Panc1 (cell line): ENCODE data around the gene SENP8. TPM values are rescaled to one million over a fixed set of nuclear protein-coding genes. Genes with fewer than 3 reads are reported as not detected.

Experiments used
- ATAC-seq: fragments of 200-7000 bp; cut with Tn5 transposase; 2 replicates; pipeline ENCODE4 v1.9.1; 2020; ENCODE audit warnings: mild to moderate bottlenecking, moderate library complexity
- BruUV-seq: library from RNA; stranded (reverse); fragments of 400-500 nt; replicated peaks from 2 replicates; lab custom pipeline; 2021; lab: Mats Ljungman, UMichigan
- CTCF ChIA-PET: fragments of 300-600 bp; sonication (Branson Sonifier 250); formaldehyde crosslinking; loops from one replicate; lab custom pipeline; 2022; ENCODE audit warnings: antibody characterized with exemption; lab: Charles Lee
- POLR2A ChIA-PET: fragments of 300-600 bp; sonication (Branson Sonifier 250); formaldehyde crosslinking; loops from one replicate; lab custom pipeline; 2022; ENCODE audit warnings: antibody characterized with exemption; lab: Charles Lee
- DNase-seq: peaks from one replicate; pipeline ENCODE4 v3.0.0-alpha.2; 2010; ENCODE audit warnings: low read depth, low spot score
- H3K27ac ChIP-seq: 2 replicates; pipeline ENCODE4 v1.5.1; 2011; ENCODE audit warnings: mild to moderate bottlenecking, low read length, inconsistent platforms
- H3K27me3 ChIP-seq: fragments of 200-500 bp; sonication (Bioruptor generic); 2 replicates; pipeline ENCODE4 v1.6.0; 2014; ENCODE audit warnings: low read length, inconsistent platforms; ENCODE audit not compliant: control insufficient read depth, insufficient read depth
- H3K36me3 ChIP-seq: fragments of 200-500 bp; sonication (Bioruptor generic); 2 replicates; pipeline ENCODE4 v1.5.1; 2014; ENCODE audit warnings: inconsistent platforms, mild to moderate bottlenecking, low read length, moderate library complexity; ENCODE audit not compliant: control insufficient read depth, insufficient read depth
- H3K4me1 ChIP-seq: 2 replicates; pipeline ENCODE4 v1.5.1; 2011; ENCODE audit warnings: inconsistent platforms, mild to moderate bottlenecking, low read length, moderate library complexity; ENCODE audit not compliant: control insufficient read depth, insufficient read depth
- H3K4me3 ChIP-seq, 2 experiments: 2 replicates each; pipeline ENCODE4 v1.5.1; 2011 to 2012; ENCODE audit warnings: low read depth in 2 of 2, low read length in 2 of 2, mild to moderate bottlenecking in 2 of 2, inconsistent platforms in 1 of 2, moderate library complexity in 1 of 2
- H3K9me3 ChIP-seq: fragments of 200-500 bp; sonication (Bioruptor generic); 2 replicates; pipeline ENCODE4 v1.5.1; 2014; ENCODE audit warnings: low read depth, mild to moderate bottlenecking, inconsistent platforms, low read length, moderate library complexity; ENCODE audit not compliant: control insufficient read depth, insufficient read depth
- POLR2AphosphoS5 ChIP-seq: IDR thresholded peaks from 2 replicates; pipeline ENCODE4 v1.6.1; 2012; ENCODE audit warnings: mild to moderate bottlenecking, low read depth, low read length, moderate library complexity
- SIN3A ChIP-seq: IDR thresholded peaks from 2 replicates; pipeline ENCODE4 v1.6.1; 2012; ENCODE audit warnings: low read depth, mild to moderate bottlenecking, low read length, moderate library complexity, borderline replicate concordance; ENCODE audit not compliant: insufficient read depth
- TCF7L2 ChIP-seq: IDR thresholded peaks from 2 replicates; pipeline ENCODE4 v1.6.1; 2011; ENCODE audit warnings: mild to moderate bottlenecking, low read depth, low read length, inconsistent platforms
- in situ Hi-C: cut with HindIII; loops from 2 replicates; pipeline ENCODE4 v1.10.0; 2016; ENCODE audit warnings: low sequenced_read_pairs, low pct_unique_long_range_greater_than_20kb
- intact Hi-C: fragments of 100-400 bp; cut with micrococcal nuclease; formaldehyde crosslinking; loops from one replicate; pipeline ENCODE4 v1.10.0; 2022; ENCODE audit not compliant: unreplicated experiment
- total RNA-seq: library from RNA; stranded (reverse); gene quantifications from one replicate; pipeline ENCODE4 v1.2.1, GENCODE V29; 2021; ENCODE audit not compliant: unreplicated experiment
- TF ChIP-seq, protein P1 (sequence below), 2 experiments: IDR thresholded peaks; 2 replicates each; pipeline ENCODE4 v1.6.1; 2011 to 2012; ENCODE audit warnings: low read depth in 2 of 2, control low read depth in 1 of 2, low read length in 1 of 2, mild to moderate bottlenecking in 1 of 2, moderate library complexity in 1 of 2; ENCODE audit not compliant: insufficient read depth in 1 of 2
- TF ChIP-seq, protein P2 (sequence below): fragments of 450-650 bp; IDR thresholded peaks from 2 replicates; pipeline ENCODE4 v1.5.1; 2017; ENCODE audit warnings: mild to moderate bottlenecking

Gene SENP8
- total RNA-seq, 1 experiment from 2014 or later, result 2.9 TPM

GRCh38 chr15:72155003-72155621, 36.9 kb downstream of the SENP8 start:
- peak overlapping the region; percentile 32; the same call in 1 of the 2 replicates for H3K27ac ChIP-seq
- in situ Hi-C loops (no loop called here), intact Hi-C loops (loop anchor here (5.0 to 10.0 kb wide), 2 partner anchors 353 to 410 kb away; no protein-coding TSS in a partner anchor)
- no peaks in the 10 kb centered on the region for H3K9me3 ChIP-seq
- H3K4me3 ChIP-seq, result peak overlapping the region; percentile 45 to 72
- TF ChIP-seq TCF7L2, result no peak
- TF ChIP-seq, protein P1, sequence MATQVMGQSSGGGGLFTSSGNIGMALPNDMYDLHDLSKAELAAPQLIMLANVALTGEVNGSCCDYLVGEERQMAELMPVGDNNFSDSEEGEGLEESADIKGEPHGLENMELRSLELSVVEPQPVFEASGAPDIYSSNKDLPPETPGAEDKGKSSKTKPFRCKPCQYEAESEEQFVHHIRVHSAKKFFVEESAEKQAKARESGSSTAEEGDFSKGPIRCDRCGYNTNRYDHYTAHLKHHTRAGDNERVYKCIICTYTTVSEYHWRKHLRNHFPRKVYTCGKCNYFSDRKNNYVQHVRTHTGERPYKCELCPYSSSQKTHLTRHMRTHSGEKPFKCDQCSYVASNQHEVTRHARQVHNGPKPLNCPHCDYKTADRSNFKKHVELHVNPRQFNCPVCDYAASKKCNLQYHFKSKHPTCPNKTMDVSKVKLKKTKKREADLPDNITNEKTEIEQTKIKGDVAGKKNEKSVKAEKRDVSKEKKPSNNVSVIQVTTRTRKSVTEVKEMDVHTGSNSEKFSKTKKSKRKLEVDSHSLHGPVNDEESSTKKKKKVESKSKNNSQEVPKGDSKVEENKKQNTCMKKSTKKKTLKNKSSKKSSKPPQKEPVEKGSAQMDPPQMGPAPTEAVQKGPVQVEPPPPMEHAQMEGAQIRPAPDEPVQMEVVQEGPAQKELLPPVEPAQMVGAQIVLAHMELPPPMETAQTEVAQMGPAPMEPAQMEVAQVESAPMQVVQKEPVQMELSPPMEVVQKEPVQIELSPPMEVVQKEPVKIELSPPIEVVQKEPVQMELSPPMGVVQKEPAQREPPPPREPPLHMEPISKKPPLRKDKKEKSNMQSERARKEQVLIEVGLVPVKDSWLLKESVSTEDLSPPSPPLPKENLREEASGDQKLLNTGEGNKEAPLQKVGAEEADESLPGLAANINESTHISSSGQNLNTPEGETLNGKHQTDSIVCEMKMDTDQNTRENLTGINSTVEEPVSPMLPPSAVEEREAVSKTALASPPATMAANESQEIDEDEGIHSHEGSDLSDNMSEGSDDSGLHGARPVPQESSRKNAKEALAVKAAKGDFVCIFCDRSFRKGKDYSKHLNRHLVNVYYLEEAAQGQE (IDR thresholded peaks at IDR 0.05; ENCODE audit: insufficient read depth in 1 of 2, low read depth in 2 of 2, low read length in 1 of 2), result no peak
- no peak for TF ChIP-seq POLR2AphosphoS5
- TF ChIP-seq SIN3A, result no peak
- TF ChIP-seq, protein P2, sequence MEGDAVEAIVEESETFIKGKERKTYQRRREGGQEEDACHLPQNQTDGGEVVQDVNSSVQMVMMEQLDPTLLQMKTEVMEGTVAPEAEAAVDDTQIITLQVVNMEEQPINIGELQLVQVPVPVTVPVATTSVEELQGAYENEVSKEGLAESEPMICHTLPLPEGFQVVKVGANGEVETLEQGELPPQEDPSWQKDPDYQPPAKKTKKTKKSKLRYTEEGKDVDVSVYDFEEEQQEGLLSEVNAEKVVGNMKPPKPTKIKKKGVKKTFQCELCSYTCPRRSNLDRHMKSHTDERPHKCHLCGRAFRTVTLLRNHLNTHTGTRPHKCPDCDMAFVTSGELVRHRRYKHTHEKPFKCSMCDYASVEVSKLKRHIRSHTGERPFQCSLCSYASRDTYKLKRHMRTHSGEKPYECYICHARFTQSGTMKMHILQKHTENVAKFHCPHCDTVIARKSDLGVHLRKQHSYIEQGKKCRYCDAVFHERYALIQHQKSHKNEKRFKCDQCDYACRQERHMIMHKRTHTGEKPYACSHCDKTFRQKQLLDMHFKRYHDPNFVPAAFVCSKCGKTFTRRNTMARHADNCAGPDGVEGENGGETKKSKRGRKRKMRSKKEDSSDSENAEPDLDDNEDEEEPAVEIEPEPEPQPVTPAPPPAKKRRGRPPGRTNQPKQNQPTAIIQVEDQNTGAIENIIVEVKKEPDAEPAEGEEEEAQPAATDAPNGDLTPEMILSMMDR, result no peak
- DNase-seq (no peak), ATAC-seq (peak; percentile 42)
- no TSS peak for BruUV-seq
- H3K27me3 ChIP-seq, result no peaks in the 10 kb centered on the region
- H3K4me1 ChIP-seq, result peaks cover 8% of the 10 kb centered on the region
- CTCF ChIA-PET, result interaction anchor here (0.6 kb wide), 1 partner anchor 371 kb away, joined by 3 read pairs; no protein-coding TSS in a partner anchor
- no peaks in the 10 kb centered on the region for H3K36me3 ChIP-seq
- POLR2A ChIA-PET, result no interaction called here

GRCh38 chr15:72155635-72156616, 37.7 kb downstream of the SENP8 start:
- intact Hi-C loops (loop anchor here (5.0 to 10.0 kb wide), 2 partner anchors 354 to 411 kb away; no protein-coding TSS in a partner anchor), in situ Hi-C loops (no loop called here)
- POLR2A ChIA-PET, result no interaction called here
- Histone ChIP-seq H3K4me3 (peak overlapping the region; percentile 45 to 72), H3K27ac (peak overlapping the region; percentile 32; the same call in 1 of the 2 replicates), H3K27me3 (no peaks in the 10 kb centered on the region), H3K4me1 (peaks cover 8% of the 10 kb centered on the region), H3K36me3 (no peaks in the 10 kb centered on the region), H3K9me3 (no peaks in the 10 kb centered on the region)
- no peak for TF ChIP-seq POLR2AphosphoS5
- no peak for TF ChIP-seq SIN3A
- TF ChIP-seq, protein P2, result peak; percentile 90
- DNase-seq, result peak; percentile 81
- CTCF ChIA-PET, result interaction anchor here (0.6 to 1.7 kb wide), 6 partner anchors 23 to 692 kb away, joined by 3 to 15 read pairs (median 3); no protein-coding TSS in a partner anchor
- no TSS peak for BruUV-seq
- peak; percentile 98 for ATAC-seq
